GM12864 (cell line): ENCODE measurements around the gene ZC3H8.

Experiments
- DNase-seq: peaks from one replicate; pipeline ENCODE4 v3.0.0-alpha.2; 2011; ENCODE audit warnings: low read depth
- H3K4me3 ChIP-seq: 2 replicates; pipeline ENCODE4 v1.5.1; 2011; ENCODE audit warnings: mild to moderate bottlenecking, low read depth, low read length, control low read depth
- CTCF ChIP-seq: IDR thresholded peaks from 2 replicates; pipeline ENCODE4 v1.5.1; 2011; ENCODE audit warnings: low read depth, mild to moderate bottlenecking, moderate library complexity, low read length, control low read depth, inconsistent platforms; ENCODE audit errors: missing control alignments

ZC3H8 gene

GRCh38 chr2:112162341-112162740 is 92.5 kb downstream of the ZC3H8 start:
- no peak for DNase-seq
- no peak overlapping the region for H3K4me3 ChIP-seq
- TF ChIP-seq CTCF, result no peak
